ENCODE results near the gene TNFSF4. TPM values are rescaled to one million over a fixed set of nuclear protein-coding genes. Genes with fewer than 3 reads are reported as not detected.

TNFSF4 gene
- 0.98 and 1.0 TPM in 2 replicates for polyA plus RNA-seq
- 1.2 TPM in 2 replicates for polyA minus RNA-seq

- Histone ChIP-seq H3K4me2 (ENCODE audit: low read length) (no peak within 1 kb of the TSS), H3K9me3 (ENCODE audit: low read length) (no peaks in the 10 kb centered on the region)
- no peak for TF ChIP-seq MXI1 (conservative IDR thresholded peaks at IDR 0.05; ENCODE audit: poor library complexity, severe bottlenecking)
- TF ChIP-seq POLR2AphosphoS5 (IDR thresholded peaks at IDR 0.05): no peak
- TF ChIP-seq, protein P1, sequence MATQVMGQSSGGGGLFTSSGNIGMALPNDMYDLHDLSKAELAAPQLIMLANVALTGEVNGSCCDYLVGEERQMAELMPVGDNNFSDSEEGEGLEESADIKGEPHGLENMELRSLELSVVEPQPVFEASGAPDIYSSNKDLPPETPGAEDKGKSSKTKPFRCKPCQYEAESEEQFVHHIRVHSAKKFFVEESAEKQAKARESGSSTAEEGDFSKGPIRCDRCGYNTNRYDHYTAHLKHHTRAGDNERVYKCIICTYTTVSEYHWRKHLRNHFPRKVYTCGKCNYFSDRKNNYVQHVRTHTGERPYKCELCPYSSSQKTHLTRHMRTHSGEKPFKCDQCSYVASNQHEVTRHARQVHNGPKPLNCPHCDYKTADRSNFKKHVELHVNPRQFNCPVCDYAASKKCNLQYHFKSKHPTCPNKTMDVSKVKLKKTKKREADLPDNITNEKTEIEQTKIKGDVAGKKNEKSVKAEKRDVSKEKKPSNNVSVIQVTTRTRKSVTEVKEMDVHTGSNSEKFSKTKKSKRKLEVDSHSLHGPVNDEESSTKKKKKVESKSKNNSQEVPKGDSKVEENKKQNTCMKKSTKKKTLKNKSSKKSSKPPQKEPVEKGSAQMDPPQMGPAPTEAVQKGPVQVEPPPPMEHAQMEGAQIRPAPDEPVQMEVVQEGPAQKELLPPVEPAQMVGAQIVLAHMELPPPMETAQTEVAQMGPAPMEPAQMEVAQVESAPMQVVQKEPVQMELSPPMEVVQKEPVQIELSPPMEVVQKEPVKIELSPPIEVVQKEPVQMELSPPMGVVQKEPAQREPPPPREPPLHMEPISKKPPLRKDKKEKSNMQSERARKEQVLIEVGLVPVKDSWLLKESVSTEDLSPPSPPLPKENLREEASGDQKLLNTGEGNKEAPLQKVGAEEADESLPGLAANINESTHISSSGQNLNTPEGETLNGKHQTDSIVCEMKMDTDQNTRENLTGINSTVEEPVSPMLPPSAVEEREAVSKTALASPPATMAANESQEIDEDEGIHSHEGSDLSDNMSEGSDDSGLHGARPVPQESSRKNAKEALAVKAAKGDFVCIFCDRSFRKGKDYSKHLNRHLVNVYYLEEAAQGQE (IDR thresholded peaks at IDR 0.05; ENCODE audit: borderline replicate concordance): no peak
- TF ChIP-seq TAF1 (IDR thresholded peaks at IDR 0.05; ENCODE audit: low read depth): no peak
- TF ChIP-seq EP300 (conservative IDR thresholded peaks at IDR 0.05; ENCODE audit: poor library complexity, severe bottlenecking): no peak
- no peak for TF ChIP-seq RAD21 (conservative IDR thresholded peaks at IDR 0.05)
- TF ChIP-seq CTCF (IDR thresholded peaks at IDR 0.05; ENCODE audit: poor library complexity, severe bottlenecking): no peak
- no peak for TF ChIP-seq SMC3 (conservative IDR thresholded peaks at IDR 0.05; ENCODE audit: poor library complexity)
- TF ChIP-seq EZH2 (IDR thresholded peaks at IDR 0.05; ENCODE audit: borderline replicate concordance, insufficient read depth, low read length, poor library complexity, severe bottlenecking): no peak
Observed at GRCh38 chr1:173206816-173207568, at the start of gene TNFSF4. Gene TNFSF4 (minus strand): TSS chr1:173207331. CDS start chr1:173207176, 155 bp downstream.

DNA sequence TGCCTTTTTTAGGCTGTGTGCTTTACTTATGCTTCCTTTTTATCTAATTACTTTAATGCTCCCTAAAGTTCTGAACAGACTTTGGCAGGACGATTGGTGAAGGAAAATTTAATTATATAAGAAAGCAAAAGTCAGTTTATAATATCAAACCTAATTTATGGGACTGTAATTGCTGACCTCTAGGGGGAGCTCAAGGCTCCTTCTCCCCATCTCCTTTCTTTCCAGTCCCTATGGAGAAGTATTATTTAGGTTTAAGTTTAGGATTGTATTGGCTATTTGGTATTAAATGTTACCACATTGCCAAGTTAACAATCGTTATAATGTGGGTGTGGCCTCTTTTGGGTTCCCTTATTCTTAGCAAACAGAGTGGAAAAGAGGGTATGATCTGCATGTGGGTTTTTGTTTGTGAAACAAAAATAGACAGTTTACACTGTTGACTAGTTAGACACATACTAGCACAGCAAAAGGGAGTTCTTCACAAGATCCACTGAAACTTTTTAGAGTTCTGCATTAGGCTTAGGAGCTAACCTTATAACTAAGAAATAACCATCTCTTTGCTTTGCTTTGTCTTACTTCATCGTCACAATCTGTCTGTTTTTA lies 48.2 kb upstream of the TNFSF4 start:
- Histone ChIP-seq H3K79me2 (replicated peaks; ENCODE audit: insufficient read depth, low read length) (no peaks in the 10 kb centered on the region), H2AFZ (ENCODE audit: low read depth, low read length) (no peak overlapping the region)
- TF ChIP-seq CTCF (IDR thresholded peaks at IDR 0.05; ENCODE audit: poor library complexity, severe bottlenecking): no peak
- TF ChIP-seq MXI1 (conservative IDR thresholded peaks at IDR 0.05; ENCODE audit: poor library complexity, severe bottlenecking): no peak

More at GRCh38 chr1:173206816-173207568, at the start of gene TNFSF4:
- H3K36me3 ChIP-seq (ENCODE audit: insufficient read depth, low read length): no peaks in the 10 kb centered on the region
- H4K20me1 ChIP-seq (ENCODE audit: insufficient read depth): no peaks in the 10 kb centered on the region
- H3F3A ChIP-seq (ENCODE audit: insufficient read depth, low read length, poor library complexity, severe bottlenecking): no peaks in the 10 kb centered on the region
- H3K9me2 ChIP-seq (ENCODE audit: insufficient read depth, low read length): no peaks in the 10 kb centered on the region
- no peaks in the 10 kb centered on the region for H3K79me2 ChIP-seq (replicated peaks; ENCODE audit: insufficient read depth, low read length)
- H2AFZ ChIP-seq (ENCODE audit: low read depth, low read length): no peak within 1 kb of the TSS
- H3K9ac ChIP-seq (ENCODE audit: low read length): no peak within 1 kb of the TSS
- H3K27me3 ChIP-seq (ENCODE audit: insufficient read depth, low read depth, low read length): no peaks in the 10 kb centered on the region
- H3K4me3 ChIP-seq (ENCODE audit: low read length): no peak within 1 kb of the TSS
- no peak within 1 kb of the TSS for H3K27ac ChIP-seq (ENCODE audit: low read length)

More for the DNA sequence above, 48.2 kb upstream of the TNFSF4 start:
- no peak overlapping the region for H3K9ac ChIP-seq (ENCODE audit: low read length)
- H3K9me3 ChIP-seq (ENCODE audit: low read length): no peaks in the 10 kb centered on the region
- no peak overlapping the region for H3K4me3 ChIP-seq (ENCODE audit: low read length)
- no peaks in the 10 kb centered on the region for H4K20me1 ChIP-seq (ENCODE audit: insufficient read depth)
- H3K9me2 ChIP-seq (ENCODE audit: insufficient read depth, low read length): no peaks in the 10 kb centered on the region
- H3K27ac ChIP-seq (ENCODE audit: low read length): no peak overlapping the region
- no peaks in the 10 kb centered on the region for H3F3A ChIP-seq (ENCODE audit: insufficient read depth, low read length, poor library complexity, severe bottlenecking)
- no peak overlapping the region for H3K4me2 ChIP-seq (ENCODE audit: low read length)
- no peaks in the 10 kb centered on the region for H3K27me3 ChIP-seq (ENCODE audit: insufficient read depth, low read depth, low read length)
- no peaks in the 10 kb centered on the region for H3K36me3 ChIP-seq (ENCODE audit: insufficient read depth, low read length)
